PFSK-1 (cell line): ENCODE results near the gene GAREM1.

ENCODE experiments used
- FOXP2 ChIP-seq: optimal IDR thresholded peaks from 2 replicates; pipeline ENCODE3; 2011; ENCODE audit warnings: borderline replicate concordance, control low read depth, inconsistent platforms; ENCODE audit not compliant: insufficient read depth; ENCODE audit errors: extremely low read length, extremely low read depth
- POLR2AphosphoS5 ChIP-seq: IDR thresholded peaks from 2 replicates; pipeline ENCODE4 v1.6.1; 2012; ENCODE audit warnings: low read depth, mild to moderate bottlenecking, control low read depth, low read length, moderate library complexity
- REST ChIP-seq, 2 experiments: IDR thresholded peaks; 2 replicates each; pipeline versions ENCODE4 v1.6.1 to v1.8.0; 2011 to 2012; ENCODE audit warnings: low read depth in 2 of 2, low read length in 2 of 2, control low read depth in 1 of 2, inconsistent platforms in 1 of 2, mild to moderate bottlenecking in 1 of 2, moderate library complexity in 1 of 2; ENCODE audit not compliant: insufficient read depth in 1 of 2
- SIN3A ChIP-seq: IDR thresholded peaks from 2 replicates; pipeline ENCODE4 v1.6.1; 2012; ENCODE audit warnings: mild to moderate bottlenecking, low read length, moderate library complexity, borderline replicate concordance; ENCODE audit not compliant: insufficient read depth
- TAF1 ChIP-seq: IDR thresholded peaks from 2 replicates; pipeline ENCODE4 v1.6.1; 2012; ENCODE audit warnings: low read length, control low read depth, borderline replicate concordance; ENCODE audit not compliant: insufficient read depth

GAREM1 gene

DNA sequence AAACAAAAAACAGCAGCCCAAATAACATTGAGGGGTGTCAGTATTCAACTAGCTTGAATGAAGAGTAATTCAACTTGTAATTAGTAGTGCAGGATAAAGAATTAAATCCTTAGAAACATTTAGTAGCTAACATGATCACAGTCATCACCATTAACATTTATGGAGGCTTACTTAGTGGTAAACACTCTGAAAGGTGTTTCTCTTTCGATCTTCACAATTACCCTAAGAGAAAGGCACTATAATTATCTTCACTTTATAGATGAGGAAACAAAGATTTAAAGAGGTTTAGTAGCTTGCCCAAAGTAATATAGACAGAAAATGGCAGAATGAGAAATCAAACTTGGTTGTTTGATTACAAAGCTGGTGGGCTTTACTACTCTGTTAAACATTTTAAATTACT, 81.5 kb downstream of the GAREM1 start:
- TF ChIP-seq TAF1, result no peak
- TF ChIP-seq FOXP2, result no peak
- no peak for TF ChIP-seq POLR2AphosphoS5
- no peak for TF ChIP-seq SIN3A
- no peak for TF ChIP-seq REST (IDR thresholded peaks at IDR 0.05; ENCODE audit: insufficient read depth in 1 of 2, low read depth in 2 of 2, low read length in 2 of 2)

DNA sequence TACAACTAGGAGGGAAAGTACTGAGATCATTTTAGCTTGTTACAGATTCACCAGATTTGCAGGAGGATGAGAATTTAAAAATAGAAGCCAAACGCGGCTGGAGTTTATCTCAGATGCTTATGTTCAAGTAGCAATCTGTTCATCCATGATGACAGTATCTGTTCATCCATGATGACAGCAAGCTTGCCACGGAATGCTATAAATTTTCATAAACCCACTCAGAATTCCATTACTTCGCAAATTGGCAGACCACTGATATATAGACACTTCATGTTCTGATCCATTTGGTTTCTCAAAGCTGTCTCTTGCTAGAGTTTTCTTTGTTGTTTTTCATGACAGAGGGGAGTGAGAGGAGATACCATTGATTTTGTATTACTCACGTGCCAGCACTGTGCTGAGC, 84.2 kb downstream of the GAREM1 start:
- no peak for TF ChIP-seq TAF1

GRCh38 chr18:32383050-32383819, 87.4 kb downstream of the GAREM1 start:
- TF ChIP-seq POLR2AphosphoS5, result no peak
- TF ChIP-seq SIN3A, result no peak
- no peak for TF ChIP-seq FOXP2
- TF ChIP-seq REST (IDR thresholded peaks at IDR 0.05; ENCODE audit: insufficient read depth in 1 of 2, low read depth in 2 of 2, low read length in 2 of 2), result no peak
- no peak for TF ChIP-seq TAF1

GRCh38 chr18:32381761-32382160, 88.9 kb downstream of the GAREM1 start:
- TF ChIP-seq TAF1, result no peak
- no peak for TF ChIP-seq SIN3A
- no peak for TF ChIP-seq REST (IDR thresholded peaks at IDR 0.05; ENCODE audit: insufficient read depth in 1 of 2, low read depth in 2 of 2, low read length in 2 of 2)
- no peak for TF ChIP-seq POLR2AphosphoS5
- TF ChIP-seq FOXP2, result no peak

DNA sequence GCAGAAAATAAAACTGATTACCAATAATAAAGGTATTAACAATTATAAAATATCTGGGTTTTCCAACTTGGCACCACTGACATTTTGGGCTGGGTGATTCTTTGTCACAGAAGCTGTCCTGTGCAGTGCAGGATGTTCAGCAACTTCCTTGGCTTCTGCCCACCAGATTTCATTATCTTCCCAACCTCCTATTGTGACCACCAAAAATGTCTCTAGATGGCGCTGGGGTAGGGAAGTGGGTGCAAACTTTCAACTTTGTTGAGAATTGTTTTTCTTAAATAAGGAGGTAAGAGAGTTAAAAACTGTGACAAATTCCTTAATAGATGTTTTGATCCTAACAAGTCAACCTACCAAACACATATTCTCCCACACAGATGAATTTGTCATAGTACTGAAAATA, 90.1 kb downstream of the GAREM1 start:
- no peak for TF ChIP-seq FOXP2

- TF ChIP-seq POLR2AphosphoS5 (no peak), TAF1 (no peak), SIN3A (no peak), REST (IDR thresholded peaks at IDR 0.05; ENCODE audit: insufficient read depth in 1 of 2, low read depth in 2 of 2, low read length in 2 of 2) (no peak), FOXP2 (no peak)
Observed at GRCh38 chr18:32379891-32380290, 90.8 kb downstream of the GAREM1 start.
